ENCODE measurements around the gene HES7. TPM values are rescaled to one million over a fixed set of nuclear protein-coding genes. Genes with fewer than 3 reads are reported as not detected.

The HES7 gene
- total and polyA plus RNA-seq, 9 of the 15 experiments (the other 6 are each of a cell fraction or from before 2014, with no cell fraction given): 0.03 to 1.7 (median 0.14) TPM; not detected in 1

GRCh38 chr17:8153957-8154607, 30.2 kb upstream of the HES7 start (continued):
- TF ChIP-seq FOXJ2 (tag; IDR thresholded peaks at IDR 0.05) (peak; percentile 94), PHTF2 (CRISPR knock-in tag; IDR thresholded peaks at IDR 0.05) (no peak), ZNF511 (CRISPR knock-in tag; IDR thresholded peaks at IDR 0.05) (no peak), ZNF77 (CRISPR knock-in tag; IDR thresholded peaks at IDR 0.05) (no peak), TAF9B (IDR thresholded peaks at IDR 0.05; ENCODE audit: partially characterized antibody) (peak; percentile 59), SP1 (CRISPR knock-in tag; IDR thresholded peaks at IDR 0.05) (peak; percentile 92), ZNF764 (CRISPR knock-in tag; IDR thresholded peaks at IDR 0.05; ENCODE audit: low read depth) (no peak), ZNF444 (CRISPR knock-in tag; IDR thresholded peaks at IDR 0.05) (no peak), TGIF2 (CRISPR knock-in tag; IDR thresholded peaks at IDR 0.05) (no peak), ZNF175 (CRISPR knock-in tag; IDR thresholded peaks at IDR 0.05; ENCODE audit: low read depth) (0 out of 2 replicates have a peak, but pooled peaks have one; percentile 43), TRIM28 (IDR thresholded peaks at IDR 0.05) (no peak), RNF2 (IDR thresholded peaks at IDR 0.05) (peak; percentile 55; the same call in 1 of the 2 replicates), ZNF408 (CRISPR knock-in tag; IDR thresholded peaks at IDR 0.05; ENCODE audit: low read depth) (no peak), DPF2 (IDR thresholded peaks at IDR 0.05) (peak; percentile 58; the same call in 1 of the 2 replicates), RAD51 (IDR thresholded peaks at IDR 0.05; ENCODE audit: borderline replicate concordance, low read depth) (no peak), SRF (CRISPR knock-in tag; IDR thresholded peaks at IDR 0.05) (peak in 1 of 2 experiments; percentile 85; a peak in 1 of 4 replicates), MAFK (IDR thresholded peaks at IDR 0.05; ENCODE audit: low read length) (no peak), NR4A1 (CRISPR knock-in tag; IDR thresholded peaks at IDR 0.05) (no peak), NR4A1 (tag; IDR thresholded peaks at IDR 0.05) (no peak), ZNF707 (CRISPR knock-in tag; conservative IDR thresholded peaks at IDR 0.05) (no peak), BHLHE40 (IDR thresholded peaks at IDR 0.05; ENCODE audit: low read length) (peak; percentile 76), BRF1 (IDR thresholded peaks at IDR 0.05; ENCODE audit: borderline replicate concordance, extremely low read depth, insufficient read length) (no peak), HMGN3 (IDR thresholded peaks at IDR 0.05; ENCODE audit: borderline replicate concordance, extremely low read depth, insufficient read length, low read depth, low read length) (peak; percentile 78), SLC30A9 (CRISPR knock-in tag; IDR thresholded peaks at IDR 0.05) (no peak), HDGF (IDR thresholded peaks at IDR 0.05) (no peak; the same call in 1 of the 2 replicates), MYBL2 (IDR thresholded peaks at IDR 0.05; ENCODE audit: low read depth) (no peak), MYBL2 (CRISPR knock-in tag; IDR thresholded peaks at IDR 0.05; ENCODE audit: borderline replicate concordance) (no peak), ATF6 (CRISPR knock-in tag; IDR thresholded peaks at IDR 0.05) (no peak), FOXM1 (IDR thresholded peaks at IDR 0.05; ENCODE audit: low read depth) (no peak), FOXM1 (CRISPR knock-in tag; IDR thresholded peaks at IDR 0.05; ENCODE audit: low read depth) (no peak), ZBTB7A (IDR thresholded peaks at IDR 0.05; ENCODE audit: borderline replicate concordance, control insufficient read depth, low read depth, low read length) (no peak; the same call in 1 of the 2 replicates)

Data from K562 (cell line).